Retinal pigment epithelial cell (primary cell): ENCODE data around the gene CORO1C.
"Not testable (repeated sequence)": the region's sequence is repeated elsewhere in the genome, so short reads cannot be mapped to it uniquely, and the experiment has no call there.

Experiments
- DNase-seq: peaks from one replicate; pipeline ENCODE4 v3.0.0-alpha.2; 2010; ENCODE audit warnings: low read depth
- H3K4me3 ChIP-seq: 2 replicates; pipeline ENCODE4 v1.5.1; 2011; ENCODE audit warnings: mild to moderate bottlenecking, low read length, control low read depth, moderate library complexity
- CTCF ChIP-seq: conservative IDR thresholded peaks from 2 replicates; pipeline ENCODE4 v1.5.1; 2011; ENCODE audit warnings: low read depth, low read length, control low read depth, inconsistent platforms

Gene CORO1C

GRCh38 chr12:108635201-108635996, 95.9 kb downstream of the CORO1C start:
- no peak overlapping the region for H3K4me3 ChIP-seq

GRCh38 chr12:108634341-108634751, 97.0 kb downstream of the CORO1C start:
- DNase-seq: no peak
- H3K4me3 ChIP-seq: no peak overlapping the region
- no peak for TF ChIP-seq CTCF

More at GRCh38 chr12:108635201-108635996, 95.9 kb downstream of the CORO1C start:
- DNase-seq: no peak
- no peak for TF ChIP-seq CTCF

DNA sequence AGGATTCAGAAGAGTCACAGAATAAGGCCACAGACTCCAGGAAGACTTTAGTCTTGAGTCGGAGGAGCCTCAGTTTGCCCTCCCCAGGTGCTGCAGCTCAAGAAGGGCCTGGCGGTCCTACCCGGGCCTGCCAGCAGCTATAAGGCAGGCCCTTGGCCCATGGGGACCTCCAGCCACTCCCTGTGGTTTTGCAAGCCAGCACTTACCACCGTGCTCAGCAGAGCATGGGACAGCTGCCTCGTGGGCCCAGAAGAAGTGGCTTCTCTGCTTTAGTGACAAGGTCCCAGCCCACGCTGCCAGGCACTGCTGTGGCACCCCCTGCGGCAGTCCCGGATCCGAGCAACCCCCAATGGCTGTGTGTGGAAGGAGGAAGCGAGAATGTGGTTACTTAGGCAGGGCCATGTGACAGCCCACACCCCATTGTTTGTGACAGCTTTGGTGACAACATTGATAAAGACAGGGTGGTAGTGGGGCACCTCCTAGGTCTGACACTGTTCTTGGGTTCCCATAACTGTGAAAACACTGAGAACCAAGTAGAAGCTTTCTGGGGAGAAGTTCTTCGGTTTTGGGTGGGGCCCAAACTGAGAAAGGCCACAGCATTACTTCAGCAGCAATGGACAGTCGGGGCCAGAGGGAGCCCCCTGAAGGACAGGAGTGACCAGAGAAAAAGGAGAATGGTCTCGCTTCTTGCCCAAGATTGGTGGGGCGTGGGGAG, 97.6 kb downstream of the CORO1C start, which contains the start of gene SELPLG:
Gene SELPLG (minus strand): TSS at position 361 of the 715 bp plus-strand sequence. CDS start 9,587 bp downstream, outside the sequence.
- no peak within 1 kb of the TSS for H3K4me3 ChIP-seq
- no peak for DNase-seq
- TF ChIP-seq CTCF: no peak

GRCh38 chr12:108633081-108633533, 98.2 kb downstream of the CORO1C start:
- TF ChIP-seq CTCF: no peak
- no peak for DNase-seq
- H3K4me3 ChIP-seq: no peak overlapping the region

DNA sequence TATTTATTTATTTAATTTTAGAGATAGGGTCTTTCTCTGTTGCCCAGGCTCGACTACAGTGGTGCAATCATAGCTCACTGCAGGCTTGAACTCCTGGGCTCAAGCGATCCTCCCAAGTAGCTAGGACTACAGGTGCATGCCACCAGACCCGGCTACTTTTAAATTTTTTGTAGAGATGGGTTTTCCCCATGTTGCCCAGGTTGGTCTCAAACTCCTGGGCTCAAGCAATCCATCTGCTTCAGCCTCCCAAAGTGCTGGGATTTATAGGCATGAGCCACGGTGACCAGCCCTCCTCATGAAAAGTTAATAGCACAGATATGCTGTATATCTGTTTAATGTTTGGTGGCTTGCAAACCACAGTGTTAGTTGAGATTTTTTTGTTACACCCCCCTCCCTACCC, 100.1 kb downstream of the CORO1C start:
- not testable (repeated sequence) for H3K4me3 ChIP-seq, DNase-seq

DNA sequence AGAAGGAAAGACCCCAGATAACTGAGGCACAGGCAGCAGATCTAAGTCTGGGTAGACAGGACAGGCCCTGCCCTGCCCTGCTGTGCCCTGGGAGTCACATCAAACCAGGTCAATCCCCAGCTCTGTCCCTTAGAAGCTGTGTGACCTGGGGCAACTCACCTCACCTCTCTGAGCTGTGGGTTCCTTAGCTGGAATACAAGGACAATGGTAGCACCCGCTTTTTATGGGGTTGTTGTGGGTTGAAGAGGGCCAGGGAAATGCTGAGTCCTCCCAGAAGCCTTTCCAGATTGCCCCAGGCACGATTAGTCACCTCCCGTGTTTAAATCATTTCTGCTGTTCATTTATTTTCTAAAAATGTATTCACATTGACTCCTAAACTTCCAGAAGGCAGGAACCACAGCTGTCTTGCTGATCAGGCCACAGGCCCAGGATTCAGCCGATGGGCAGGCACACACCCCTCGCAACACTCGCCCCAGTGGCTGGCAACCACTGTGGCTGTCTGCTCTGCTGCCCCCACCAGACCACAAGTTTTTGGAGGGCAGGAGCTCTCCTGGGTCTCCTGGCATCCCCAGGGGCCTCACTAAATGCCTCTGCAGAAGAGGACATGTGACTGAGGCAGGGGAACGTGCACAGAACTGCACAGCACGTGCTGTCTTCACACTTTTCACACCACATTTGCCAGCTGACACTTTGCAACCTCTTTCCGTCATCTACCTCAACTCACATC, 100.7 kb downstream of the CORO1C start:
- DNase-seq: no peak
- no peak overlapping the region for H3K4me3 ChIP-seq
- no peak for TF ChIP-seq CTCF

DNA sequence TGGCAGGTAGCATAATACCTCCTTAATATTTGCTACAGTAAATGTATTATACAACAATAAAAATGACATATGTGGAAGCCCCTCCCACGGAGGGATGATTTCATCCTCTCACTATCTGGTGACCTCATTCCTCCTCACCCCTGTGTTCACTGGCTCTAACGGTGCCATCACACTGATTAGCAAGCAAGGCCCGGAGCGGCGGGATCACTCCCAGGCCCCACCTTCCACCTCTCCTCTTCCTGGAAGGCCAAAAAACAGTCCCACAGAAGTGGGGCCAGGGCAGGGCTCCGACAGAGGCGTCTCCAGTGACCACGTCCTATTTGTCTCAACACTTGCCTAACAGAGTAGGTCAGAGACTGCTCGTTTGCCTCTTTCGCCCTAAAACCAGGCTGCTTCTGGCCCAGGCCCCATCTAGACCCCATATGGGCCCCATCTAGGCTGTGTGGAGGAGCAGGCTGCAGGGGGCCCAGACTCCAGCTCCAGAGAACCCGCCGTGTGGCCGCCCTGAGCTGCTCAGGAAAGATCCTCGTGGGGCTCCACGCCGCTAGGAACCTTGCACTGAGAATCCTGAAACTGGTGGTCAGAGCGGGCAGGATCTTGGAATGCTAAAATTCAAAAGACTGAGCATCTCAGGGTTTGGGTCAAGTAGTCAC, 101.4 kb downstream of the CORO1C start:
- H3K4me3 ChIP-seq: no peak overlapping the region
- no peak for DNase-seq
- no peak for TF ChIP-seq CTCF
